Measurements from ENCODE around the gene KCNJ12.
"Not testable (repeated sequence)": the region's sequence is repeated elsewhere in the genome, so short reads cannot be mapped to it uniquely, and the experiment has no call there.

KCNJ12 gene

DNA sequence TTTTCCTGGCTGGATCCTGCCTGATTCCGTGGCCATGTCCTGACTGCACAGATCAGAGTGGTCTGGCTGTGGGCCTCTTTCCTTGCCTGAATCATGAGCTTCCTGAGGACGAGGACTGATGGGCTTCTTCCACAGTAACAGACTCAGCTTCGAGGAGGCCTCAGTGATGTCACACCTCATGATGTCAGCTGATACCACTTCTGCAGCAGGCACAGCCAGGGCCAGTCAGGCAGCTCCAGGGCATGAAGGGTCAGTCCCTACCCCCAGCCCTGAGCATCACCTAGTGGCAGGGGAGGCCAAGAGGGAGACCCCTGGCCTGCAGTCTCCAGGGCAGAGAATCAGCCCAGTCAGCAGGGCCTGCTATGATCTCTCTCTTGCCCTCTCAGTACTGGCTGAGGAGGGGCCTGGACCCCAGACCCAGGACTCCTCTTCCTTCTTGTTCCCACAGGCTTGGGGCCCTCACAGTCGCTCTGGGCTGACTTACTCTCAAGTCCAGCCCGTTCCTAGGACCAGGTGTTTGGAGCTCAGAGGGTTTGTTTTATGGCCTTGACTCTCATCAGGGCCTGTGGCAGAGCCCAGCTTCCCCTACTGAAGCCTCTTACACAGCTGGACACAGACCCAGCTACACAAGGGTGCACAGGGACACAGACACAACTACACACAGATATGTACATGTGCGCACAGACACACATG lies 26.7 kb upstream of the KCNJ12 start:
- DNase-seq (ENCODE audit: low read depth) = not testable (repeated sequence)

DNA sequence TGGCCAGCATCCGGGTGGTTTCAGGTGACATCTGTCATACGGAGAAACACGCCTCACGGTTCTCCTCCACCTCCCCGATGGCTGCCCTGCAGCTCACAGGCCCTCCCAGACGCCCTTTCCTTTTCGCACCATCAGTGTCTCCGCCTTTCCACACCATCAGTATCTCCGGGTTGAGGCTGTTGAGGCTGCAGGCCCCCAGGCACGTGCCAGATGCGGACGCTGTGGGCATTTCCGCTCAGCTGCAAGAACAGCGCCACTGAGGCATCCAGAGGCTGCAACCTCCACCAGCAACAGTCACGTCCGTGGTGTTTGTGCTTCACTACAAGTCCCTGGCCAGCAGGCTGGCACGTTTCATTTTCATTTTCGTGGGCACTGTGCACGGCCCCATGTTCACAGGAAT lies 25.7 kb upstream of the KCNJ12 start:
- not testable (repeated sequence) for DNase-seq (ENCODE audit: low read depth)

DNA sequence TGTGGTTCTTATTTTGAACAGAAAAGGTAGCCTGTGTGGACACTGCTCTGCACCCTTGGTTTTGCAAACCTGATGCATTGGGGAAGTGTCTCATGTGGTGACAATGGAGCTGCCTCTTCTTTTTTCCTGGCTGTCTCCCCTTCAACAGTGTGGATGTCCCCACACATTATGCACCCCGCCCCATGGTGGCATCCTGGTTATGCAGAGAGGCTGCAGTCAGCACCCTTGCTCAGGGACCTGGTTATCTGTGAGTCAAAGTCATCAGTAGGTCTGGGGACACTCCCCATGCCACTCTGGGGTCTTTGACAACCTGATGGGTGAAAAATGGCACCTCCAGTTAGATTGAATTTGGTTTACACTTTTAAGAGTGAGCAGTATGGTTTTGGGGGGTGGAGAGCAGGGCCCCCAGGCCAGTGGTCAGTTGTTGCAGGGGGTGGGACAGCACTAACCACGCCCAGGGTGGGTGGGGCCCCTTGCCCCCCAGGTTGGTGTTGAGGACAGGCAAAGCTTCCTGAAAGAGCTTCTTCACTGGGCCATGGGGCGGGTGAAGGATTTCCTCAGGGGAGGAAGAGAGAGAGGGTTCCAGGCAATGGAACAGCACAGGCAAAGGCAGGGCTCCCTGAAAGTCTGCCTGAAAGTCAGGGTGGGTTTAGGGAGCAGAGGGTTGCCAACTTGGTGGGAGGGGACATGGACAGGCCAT lies 24.6 kb upstream of the KCNJ12 start:
- DNase-seq (ENCODE audit: low read depth) = no peak

DNA sequence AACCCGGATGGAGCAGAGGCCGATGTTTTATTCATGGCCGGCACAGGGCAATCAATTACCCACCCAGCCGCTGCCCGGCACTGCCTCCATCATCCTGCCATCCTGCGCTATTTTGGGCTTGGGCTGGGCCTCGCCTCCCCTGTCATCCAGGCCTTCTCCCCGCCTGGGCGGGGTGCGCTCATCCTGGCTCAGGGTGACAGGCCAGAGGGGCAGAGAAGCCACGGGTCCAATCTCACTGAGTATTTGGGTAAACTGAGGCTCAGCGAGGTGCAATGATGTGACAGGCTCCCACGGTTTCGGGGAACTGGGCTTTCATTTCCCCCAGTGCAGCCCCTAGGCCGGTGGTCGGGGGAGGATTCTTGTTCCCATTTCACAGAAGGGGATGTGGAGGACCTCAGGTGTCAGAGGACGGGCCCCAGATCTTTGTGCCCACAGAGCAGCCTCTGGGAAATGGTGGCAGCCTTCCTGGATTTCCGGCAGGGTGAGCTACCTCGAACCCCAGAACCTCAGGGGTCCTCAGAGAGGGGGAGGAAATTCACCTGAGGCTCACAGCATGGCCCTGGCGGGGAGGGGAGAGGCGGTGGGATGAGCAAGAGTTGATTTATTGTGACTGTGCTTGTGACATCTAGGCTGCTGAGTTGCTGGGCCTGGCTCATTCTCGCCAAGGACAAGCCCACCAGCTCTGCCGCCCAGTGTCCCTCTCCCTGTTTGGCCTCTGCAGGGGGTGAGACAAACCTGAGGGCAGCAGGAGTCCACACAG lies 23.8 kb upstream of the KCNJ12 start:
- DNase-seq (ENCODE audit: low read depth) = no peak

DNA sequence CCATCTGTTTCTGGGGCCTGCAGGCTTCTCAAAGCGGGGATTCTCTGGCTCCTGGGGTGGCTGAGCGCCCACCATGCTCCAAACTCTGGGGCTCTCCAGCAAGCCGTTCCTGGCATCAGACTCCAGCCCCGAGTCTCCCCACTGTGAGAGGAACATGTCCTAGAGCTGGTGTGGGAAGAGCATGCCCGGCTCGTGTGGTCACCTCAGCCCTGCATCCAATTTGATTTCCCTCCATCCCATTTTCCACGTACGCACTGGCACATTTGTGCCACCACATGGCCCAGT lies 23.2 kb upstream of the KCNJ12 start:
- no peak for DNase-seq (ENCODE audit: low read depth)

DNA sequence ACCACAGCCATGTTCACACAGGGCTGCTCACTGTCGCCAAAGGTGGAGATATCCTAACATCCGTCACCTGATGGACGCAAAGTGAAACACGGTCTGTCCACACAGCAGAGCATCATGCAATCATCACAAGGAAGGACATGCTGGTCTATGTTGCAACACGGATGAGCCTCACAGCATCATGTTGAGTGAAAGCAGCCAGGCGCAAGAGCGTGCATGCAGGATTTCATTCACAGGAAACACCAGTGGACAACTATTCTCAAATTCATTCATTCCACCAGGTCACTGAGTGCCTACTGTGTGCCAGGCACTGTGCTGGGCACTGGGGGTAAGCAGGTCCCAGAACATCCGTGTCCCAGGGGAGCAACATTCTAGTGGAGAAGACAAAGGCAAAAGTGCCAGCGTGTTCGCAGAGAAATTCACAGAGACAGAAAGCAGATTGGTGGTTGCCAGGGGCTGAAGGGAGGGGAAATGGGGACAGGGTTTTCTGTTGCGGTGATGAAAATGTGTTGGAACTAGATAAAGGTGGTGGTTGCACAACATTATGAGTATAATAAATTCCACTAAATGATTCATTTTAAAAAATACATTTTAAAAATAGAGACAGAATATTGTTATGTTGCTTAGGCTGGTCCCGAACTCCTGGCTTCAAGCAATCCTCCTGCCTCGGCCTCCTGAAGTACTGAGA lies 22.7 kb upstream of the KCNJ12 start:
- DNase-seq (ENCODE audit: low read depth) = no peak

DNA sequence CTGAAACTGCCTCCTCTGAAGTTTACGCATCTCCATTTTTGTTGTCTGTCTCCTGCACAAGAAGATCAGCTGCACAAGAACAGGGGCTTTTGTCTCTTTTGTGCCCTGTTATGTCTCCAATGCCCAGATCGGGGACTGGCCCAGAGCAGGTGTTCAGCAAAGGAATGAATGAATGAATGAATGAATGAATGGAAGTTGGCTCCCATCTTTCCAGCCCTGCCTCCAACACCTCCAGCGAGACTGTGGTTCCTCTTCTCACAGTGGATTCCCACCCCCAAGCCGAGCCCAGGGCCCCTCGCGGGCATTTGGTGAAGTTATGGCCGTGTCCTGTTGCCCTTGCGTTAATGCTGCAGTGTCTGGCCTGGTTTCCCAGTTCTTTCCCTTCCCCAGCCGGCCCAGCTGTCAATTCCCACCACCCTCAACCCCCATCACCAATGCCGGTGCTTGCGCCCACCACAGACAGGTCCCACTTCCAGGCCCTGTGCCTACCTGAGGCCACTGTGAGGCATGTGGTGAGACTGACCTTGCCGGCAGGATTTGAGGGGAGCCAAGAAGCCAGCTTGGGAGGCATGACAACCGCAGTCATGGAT lies 21.3 kb upstream of the KCNJ12 start:
- no peak for DNase-seq (ENCODE audit: low read depth)

DNA sequence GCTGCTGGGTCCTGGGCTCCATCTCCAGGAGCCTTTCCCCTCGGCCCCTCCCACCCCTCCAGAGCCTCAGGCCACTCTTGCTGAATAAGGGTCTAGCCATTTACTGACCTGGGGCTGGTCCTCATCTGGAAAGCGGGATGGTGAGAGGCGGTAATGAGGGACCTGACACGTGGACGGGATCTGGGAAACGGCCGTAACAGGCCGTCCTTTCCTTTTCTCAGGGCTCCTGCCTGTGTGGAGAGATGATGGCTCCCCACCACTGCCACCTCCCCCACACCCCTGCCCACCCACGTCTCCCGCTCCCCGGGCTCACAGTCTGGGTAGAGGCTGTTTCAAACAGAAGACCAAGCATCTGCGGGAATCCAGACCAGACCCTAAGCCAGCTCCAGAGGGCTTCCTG lies 20.6 kb upstream of the KCNJ12 start:
- DNase-seq (ENCODE audit: low read depth) = no peak

DNA sequence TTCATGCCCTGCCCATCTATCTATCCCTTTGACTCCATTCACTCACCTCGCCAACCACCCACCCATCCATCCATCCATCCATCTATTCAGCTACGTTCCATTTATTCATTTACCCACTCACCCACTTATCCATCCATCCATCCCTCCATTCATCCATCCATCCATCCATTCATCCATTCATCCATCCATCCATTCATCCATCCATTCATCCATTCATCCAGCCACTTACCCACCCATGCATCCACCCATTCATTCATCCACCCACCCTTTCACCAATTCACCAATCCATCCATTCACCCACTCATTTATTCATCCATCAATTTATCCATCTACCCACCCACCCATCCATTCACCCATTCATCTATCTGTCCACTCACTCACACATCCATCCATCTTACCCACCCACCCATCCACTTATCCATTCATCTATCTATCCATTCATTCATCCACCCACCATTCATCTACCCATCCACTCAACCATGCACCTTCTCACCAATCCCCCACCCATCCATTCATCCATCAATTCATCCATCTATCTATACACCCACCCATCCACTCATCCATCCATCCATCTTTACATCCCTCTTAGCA lies 19.5 kb upstream of the KCNJ12 start:
- no peak for DNase-seq (ENCODE audit: low read depth)

DNA sequence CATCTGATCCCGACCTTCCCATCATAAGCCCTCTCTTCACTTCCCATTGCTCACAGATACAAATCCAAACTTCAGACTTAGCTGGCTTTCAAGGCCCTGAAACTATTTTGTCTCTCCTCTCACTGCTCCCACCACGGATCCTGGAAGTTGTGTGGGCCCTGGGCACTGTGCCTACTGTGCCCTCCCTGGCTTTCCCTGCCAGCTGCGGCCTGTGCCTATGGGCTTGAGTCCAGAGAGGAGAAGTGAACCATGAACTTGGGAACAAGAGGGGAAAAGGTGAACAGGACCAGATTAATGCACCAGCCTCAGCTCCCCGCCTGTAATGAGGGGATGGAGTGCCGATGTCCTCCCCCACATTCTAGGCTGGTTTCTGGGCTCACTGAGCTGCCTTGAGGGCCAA lies 18.9 kb upstream of the KCNJ12 start:
- no peak for DNase-seq (ENCODE audit: low read depth)

DNA sequence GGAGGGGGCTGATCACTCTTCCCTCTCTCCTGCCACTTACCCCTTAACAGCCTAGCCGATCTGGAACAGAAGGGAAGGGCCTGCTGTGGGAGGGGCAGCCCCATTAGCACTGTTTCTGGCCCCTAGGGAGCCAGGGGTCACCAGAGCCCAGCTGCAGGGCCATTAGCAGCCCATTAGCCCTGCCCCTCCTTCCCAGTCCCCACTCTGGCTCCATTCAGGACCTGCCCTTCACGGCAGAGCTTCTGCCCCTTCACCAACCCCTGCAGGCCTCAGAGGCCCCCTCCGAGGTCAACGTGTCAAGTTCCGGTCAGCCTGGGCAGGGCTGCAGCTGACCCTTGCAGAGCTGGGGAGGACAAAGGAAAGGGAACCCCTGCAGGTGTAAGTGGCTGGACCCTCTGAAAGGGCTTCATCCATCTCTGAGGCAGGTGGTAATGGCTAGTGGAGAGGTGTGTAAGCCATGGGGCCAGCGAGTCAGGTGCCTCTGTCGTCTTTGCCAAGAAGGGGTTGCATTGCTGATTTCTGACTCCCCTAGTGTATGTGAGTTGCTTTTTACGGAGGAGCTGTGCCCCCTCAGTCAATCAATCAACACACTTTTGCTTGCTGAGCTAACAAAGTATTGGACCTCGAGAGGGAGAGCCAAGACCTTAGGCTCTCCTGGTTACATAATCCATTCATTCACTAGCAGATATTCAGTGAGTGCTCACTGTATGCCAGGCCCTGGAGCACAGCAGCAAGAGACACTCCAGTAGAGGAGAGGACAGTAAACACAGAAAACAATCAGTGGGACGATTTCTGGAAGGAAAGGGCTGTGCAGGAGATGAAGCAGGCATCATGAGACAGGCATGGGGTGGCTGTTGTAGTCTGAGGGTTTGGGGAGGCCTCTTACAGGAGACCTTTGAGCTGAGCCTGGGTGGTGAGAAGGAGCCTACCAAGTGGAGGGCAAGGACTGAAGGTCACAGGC lies 18.2 kb upstream of the KCNJ12 start:
- no peak for DNase-seq (ENCODE audit: low read depth)

DNA sequence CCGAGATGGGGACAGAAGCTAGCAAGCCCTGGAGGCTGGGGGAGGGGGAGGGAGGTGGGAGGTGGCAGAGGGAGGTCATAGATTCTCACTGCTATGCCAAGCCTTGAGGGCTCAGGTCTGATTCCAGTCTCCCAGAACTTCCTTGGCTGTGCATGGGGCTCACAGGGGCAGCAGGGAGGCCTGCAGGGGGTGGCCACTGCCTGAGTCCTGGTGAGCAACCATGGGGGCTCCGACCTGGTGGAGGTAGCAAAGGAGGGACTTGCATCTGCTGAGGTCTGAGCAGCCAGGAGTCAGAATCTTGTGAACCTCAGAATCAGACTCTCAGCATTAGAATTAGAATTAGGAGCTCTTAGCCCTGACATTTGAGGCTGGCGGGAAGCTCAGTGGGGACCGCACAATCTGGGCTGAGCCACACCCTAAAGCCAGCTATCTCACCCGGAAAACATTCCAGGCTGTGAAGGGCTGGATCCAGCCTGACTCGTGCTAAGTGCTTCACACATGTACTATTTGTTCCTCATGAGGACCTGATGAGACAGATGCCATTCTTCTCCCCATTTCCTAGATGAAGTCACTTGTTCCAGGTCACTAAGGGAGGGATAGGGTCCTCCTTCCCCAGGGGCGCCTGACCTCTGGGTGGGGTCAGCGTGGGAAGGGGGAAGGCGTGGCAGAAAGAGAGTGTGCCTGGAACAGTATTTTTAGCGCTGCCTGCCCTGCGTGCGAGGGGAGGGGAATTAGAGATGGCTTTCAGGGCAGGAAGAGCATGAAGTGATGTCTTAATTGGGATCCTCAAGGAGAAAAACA lies 17.3 kb upstream of the KCNJ12 start:
- DNase-seq (ENCODE audit: low read depth) = no peak

DNA sequence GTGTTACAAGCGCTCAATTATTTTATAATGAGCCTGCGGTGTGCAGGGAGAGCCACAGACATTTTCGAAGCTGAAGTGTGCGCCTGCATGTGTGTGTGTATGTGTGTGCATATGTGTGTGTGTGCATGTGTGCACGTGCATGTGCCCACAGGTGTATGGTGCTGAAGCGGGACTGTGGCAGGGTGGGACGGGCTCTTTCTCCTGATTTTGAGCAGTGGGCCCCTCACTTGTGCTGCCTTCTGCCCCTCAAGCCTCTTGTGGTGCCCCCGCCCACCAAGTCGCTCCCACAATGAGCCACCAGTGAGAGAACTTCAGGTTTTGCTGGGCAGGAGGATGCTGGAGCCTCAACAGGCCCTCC lies 16.7 kb upstream of the KCNJ12 start:
- DNase-seq (ENCODE audit: low read depth) = no peak

DNA sequence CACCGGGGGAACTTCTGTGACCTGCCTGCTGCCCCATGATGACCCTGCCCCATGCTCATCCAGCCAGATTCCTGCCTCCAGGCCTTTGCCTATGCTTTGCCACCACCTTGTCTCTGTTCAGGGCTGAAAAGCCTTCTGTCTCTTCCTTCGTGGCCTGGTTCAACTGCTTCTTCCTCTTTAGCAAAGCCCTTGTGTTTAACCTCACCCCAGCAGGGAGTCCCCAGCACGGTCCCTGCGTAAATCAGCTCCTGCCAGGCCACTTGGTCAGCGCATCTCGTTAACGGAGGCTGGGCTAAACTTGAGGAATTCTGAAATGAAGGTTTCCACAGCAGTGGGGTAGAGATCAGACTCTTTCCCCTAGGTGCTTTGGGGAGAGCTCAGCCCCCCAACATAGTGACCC lies 16.1 kb upstream of the KCNJ12 start:
- DNase-seq (ENCODE audit: low read depth) = no peak

DNA sequence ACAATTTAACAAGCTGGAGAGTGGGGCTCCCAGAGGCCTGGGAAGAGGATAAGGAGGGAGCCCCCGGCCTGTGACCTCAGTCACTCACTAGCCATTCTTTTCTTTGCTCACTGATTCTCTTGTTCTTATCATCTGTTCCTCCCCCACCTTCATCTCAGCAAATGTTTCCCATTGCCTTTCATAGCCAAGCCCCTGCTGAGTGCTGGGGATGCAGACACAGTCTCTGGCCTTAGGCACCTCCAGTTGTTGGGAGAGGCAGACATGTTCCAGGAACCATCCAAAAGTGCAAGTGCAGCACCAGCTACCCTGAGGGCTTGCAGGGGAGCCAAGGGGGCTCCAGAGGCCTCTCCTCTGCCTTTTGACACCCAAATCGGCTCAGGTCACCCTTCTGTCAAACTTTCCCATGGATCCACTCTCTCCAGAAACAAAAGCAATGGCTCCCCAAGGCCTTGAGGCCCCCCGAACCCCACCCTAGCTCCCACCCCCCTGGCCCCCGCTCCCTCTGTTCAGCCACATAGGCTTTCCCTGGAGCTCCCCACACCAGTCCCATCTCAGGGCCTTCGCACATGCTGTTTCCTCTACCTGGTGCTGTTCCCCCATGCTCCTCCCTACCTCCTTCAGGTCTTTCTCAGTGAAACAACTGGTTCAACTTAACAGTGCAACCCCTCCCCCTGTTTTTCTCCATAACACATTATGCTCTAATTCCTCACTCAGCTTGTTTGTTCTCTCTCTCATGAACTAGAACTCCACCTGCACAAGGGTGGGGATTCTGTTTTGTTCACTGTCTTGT lies 14.9 kb upstream of the KCNJ12 start:
- DNase-seq (ENCODE audit: low read depth) = no peak

DNA sequence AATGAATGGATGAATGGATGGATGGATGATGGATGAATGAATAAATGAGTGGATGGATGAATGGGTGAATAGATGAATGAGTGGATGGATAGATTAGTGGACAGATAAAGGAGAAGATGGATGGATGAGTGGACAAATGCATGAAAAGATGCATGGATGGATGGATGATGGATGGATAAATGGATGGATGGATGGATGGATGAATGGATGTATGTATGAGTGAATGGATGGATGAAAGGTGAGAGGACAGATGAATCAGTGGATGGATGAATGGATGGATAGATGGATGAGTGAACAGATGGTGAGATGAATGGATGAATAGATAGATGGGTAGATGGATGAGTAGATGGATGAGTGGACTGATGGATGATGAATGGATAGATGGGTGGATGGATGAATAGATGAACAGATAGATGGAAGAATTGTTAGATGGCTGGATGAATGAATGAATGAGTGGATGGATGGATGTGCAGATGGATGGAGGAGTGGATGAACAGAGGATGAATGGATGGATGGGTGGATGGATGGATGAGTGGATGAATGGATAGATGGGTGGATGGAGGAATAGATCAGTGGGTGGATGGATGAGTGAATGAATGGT lies 13.7 kb upstream of the KCNJ12 start:
- DNase-seq (ENCODE audit: low read depth) = no peak

DNA sequence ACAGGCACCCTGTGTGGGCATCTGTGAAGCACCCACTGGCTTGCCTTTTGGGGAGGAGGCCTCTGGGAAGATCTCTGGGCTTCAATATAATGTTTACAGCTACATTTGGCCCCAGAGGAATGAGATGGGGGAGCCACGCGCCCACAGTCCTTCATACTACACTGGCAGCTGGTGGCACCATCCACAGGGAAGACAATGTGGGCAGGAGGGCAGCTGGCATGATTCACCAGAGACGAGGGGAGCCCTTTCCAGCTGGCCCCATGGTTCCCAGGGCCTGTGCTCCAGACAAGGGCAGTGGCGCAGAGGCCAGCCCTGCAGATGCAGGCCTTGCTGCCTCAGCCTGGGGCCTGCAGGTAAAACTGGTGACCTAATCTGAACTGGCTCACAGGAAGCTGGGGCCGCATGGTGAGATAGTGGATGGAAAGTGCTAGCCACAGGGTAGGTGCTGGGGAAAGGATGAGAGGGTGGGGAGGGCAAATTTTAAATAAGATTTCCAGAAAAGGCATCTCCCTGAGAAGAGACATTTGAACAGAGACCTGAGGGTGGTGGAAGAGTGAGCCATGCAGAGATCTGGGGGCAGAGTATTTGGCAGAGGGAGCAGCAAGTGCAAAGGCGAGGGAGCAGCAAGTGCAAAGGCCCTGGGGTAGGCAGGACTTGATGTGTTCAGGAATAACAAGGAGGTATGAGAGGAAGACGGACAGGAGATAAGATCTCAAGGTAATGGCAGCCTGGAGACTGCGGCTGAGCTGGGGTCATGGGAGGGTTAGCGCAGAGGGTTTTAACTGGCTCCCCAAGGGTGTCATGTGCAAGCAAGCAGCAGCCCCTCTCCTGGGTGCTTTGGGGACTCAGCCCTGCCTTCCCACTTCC lies 12.1 kb upstream of the KCNJ12 start:
- no peak for DNase-seq (ENCODE audit: low read depth)

DNA sequence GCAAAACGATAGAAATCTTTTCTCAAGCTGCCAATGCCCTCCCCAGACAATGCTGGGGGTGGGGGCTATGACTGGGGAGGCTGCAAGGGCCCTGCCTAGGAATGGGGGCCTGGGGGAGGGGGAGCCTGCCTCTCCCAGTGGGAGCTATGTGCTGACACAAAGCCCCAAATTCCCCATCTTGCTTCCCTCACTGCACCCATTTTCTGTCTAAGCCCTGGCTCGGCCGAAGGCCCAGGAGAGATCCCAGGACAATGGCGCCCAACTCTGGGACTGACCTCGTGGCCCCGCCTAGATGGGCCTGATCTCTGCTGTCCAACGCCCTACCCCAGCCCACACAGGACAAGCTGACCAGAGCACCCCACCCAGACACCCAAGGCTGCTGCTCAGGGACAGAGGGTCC lies 11.1 kb upstream of the KCNJ12 start:
- DNase-seq (ENCODE audit: low read depth) = no peak

All from stimulated activated CD8-positive, alpha-beta memory T cell treated with anti-CD3 and anti-CD28 coated beads, Interleukin-4, amount 100 ng/mL, for 24 hours (primary cell).